NCI-H1930 (cell line): ENCODE data around the gene SDK1.
A peak's percentile ranks its signal among the peaks of the same experiment; 100 is the strongest.
"Not testable (repeated sequence)": the region's sequence is repeated elsewhere in the genome, so short reads cannot be mapped to it uniquely, and the experiment has no call there.

Source experiments
- DNase-seq, 2 experiments: peaks; one replicate each; lab custom pipeline; 2025; lab: John Stamatoyannopoulos, UW

The SDK1 gene

GRCh38 chr7:4204513-4205165 is 903.6 kb downstream of the SDK1 start:
- DNase-seq, result peak; percentile 7 to 11

- DNase-seq, result no peak
These were observed 904.8 kb downstream of the SDK1 start for GRCh38 chr7:4205828-4206227.

GRCh38 chr7:4207011-4207410 is 906.0 kb downstream of the SDK1 start:
- no peak for DNase-seq

GRCh38 chr7:4208086-4208485 is 907.0 kb downstream of the SDK1 start:
- DNase-seq, result no peak

GRCh38 chr7:4208586-4208985 is 907.5 kb downstream of the SDK1 start:
- DNase-seq, result no peak

GRCh38 chr7:4209126-4209525 is 908.1 kb downstream of the SDK1 start:
- DNase-seq, result no peak

GRCh38 chr7:4209966-4210365 is 908.9 kb downstream of the SDK1 start:
- no peak for DNase-seq

GRCh38 chr7:4210821-4211220 is 909.8 kb downstream of the SDK1 start:
- DNase-seq, result no peak

GRCh38 chr7:4211261-4211660 is 910.2 kb downstream of the SDK1 start:
- DNase-seq, result no peak

- no peak for DNase-seq
These were observed 911.3 kb downstream of the SDK1 start for GRCh38 chr7:4212376-4212775.

- no peak for DNase-seq
These were observed 913.5 kb downstream of the SDK1 start for GRCh38 chr7:4214291-4215155.

- no peak for DNase-seq
These were observed 914.2 kb downstream of the SDK1 start for GRCh38 chr7:4215176-4215720.

GRCh38 chr7:4216016-4216415 is 915.0 kb downstream of the SDK1 start:
- no peak for DNase-seq

GRCh38 chr7:4217126-4217660 is 916.1 kb downstream of the SDK1 start:
- not testable (repeated sequence) for DNase-seq

GRCh38 chr7:4218481-4218880 is 917.4 kb downstream of the SDK1 start:
- DNase-seq, result no peak

- no peak for DNase-seq
These were observed 919.0 kb downstream of the SDK1 start for GRCh38 chr7:4220011-4220410.

GRCh38 chr7:4221043-4221442 is 920.0 kb downstream of the SDK1 start:
- DNase-seq, result no peak

GRCh38 chr7:4222676-4223075 is 921.6 kb downstream of the SDK1 start:
- no peak for DNase-seq

GRCh38 chr7:4225361-4225771 is 924.3 kb downstream of the SDK1 start:
- no peak for DNase-seq

GRCh38 chr7:4225881-4226523 is 925.0 kb downstream of the SDK1 start:
- DNase-seq, result peak; percentile 5 to 30

GRCh38 chr7:4226524-4226882 is 925.5 kb downstream of the SDK1 start:
- no peak for DNase-seq
